ENCODE results near the gene ORC3.
"Not testable (repeated sequence)": the region's sequence is repeated elsewhere in the genome, so short reads cannot be mapped to it uniquely, and the experiment has no call there.

ORC3 gene

GRCh38 chr6:87606199-87606598 lies 16.3 kb downstream of the ORC3 start:
- DNase-seq: no peak

- no peak for DNase-seq
Observed at GRCh38 chr6:87608802-87609201, 18.9 kb downstream of the ORC3 start.

GRCh38 chr6:87613018-87613417 lies 23.1 kb downstream of the ORC3 start:
- not testable (repeated sequence) for DNase-seq

GRCh38 chr6:87617405-87617804 lies 27.5 kb downstream of the ORC3 start:
- no peak for DNase-seq

GRCh38 chr6:87618531-87618930 lies 28.6 kb downstream of the ORC3 start:
- DNase-seq: no peak

GRCh38 chr6:87623248-87623647 lies 33.3 kb downstream of the ORC3 start:
- no peak for DNase-seq

- no peak for DNase-seq
Observed at GRCh38 chr6:87628424-87628823, 38.5 kb downstream of the ORC3 start.

GRCh38 chr6:87628881-87629280 lies 38.9 kb downstream of the ORC3 start:
- DNase-seq: no peak

GRCh38 chr6:87630746-87631145 lies 40.8 kb downstream of the ORC3 start:
- DNase-seq: no peak

- no peak for DNase-seq
Observed at GRCh38 chr6:87633851-87634250, 43.9 kb downstream of the ORC3 start.

GRCh38 chr6:87636315-87636714 lies 46.4 kb downstream of the ORC3 start:
- no peak for DNase-seq

- DNase-seq: no peak
Observed at GRCh38 chr6:87637106-87637505, 47.2 kb downstream of the ORC3 start.

GRCh38 chr6:87639373-87639772 lies 49.4 kb downstream of the ORC3 start:
- no peak for DNase-seq

GRCh38 chr6:87641065-87641692 lies 51.2 kb downstream of the ORC3 start:
- no peak for DNase-seq

GRCh38 chr6:87645080-87645479 lies 55.1 kb downstream of the ORC3 start:
- no peak for DNase-seq

GRCh38 chr6:87653074-87653962 lies 63.4 kb downstream of the ORC3 start:
- DNase-seq: no peak

GRCh38 chr6:87654122-87654521 lies 64.2 kb downstream of the ORC3 start:
- no peak for DNase-seq

GRCh38 chr6:87654875-87655454 lies 65.0 kb downstream of the ORC3 start:
- no peak for DNase-seq

- DNase-seq: no peak
Observed at GRCh38 chr6:87655824-87656223, 65.9 kb downstream of the ORC3 start.

GRCh38 chr6:87656857-87657256 lies 66.9 kb downstream of the ORC3 start:
- DNase-seq: no peak

- DNase-seq: no peak
Observed at GRCh38 chr6:87658516-87658915, 68.6 kb downstream of the ORC3 start.

- no peak for DNase-seq
Observed at GRCh38 chr6:87660226-87660911, 70.4 kb downstream of the ORC3 start.

- no peak for DNase-seq
Observed at GRCh38 chr6:87661016-87661415, 71.1 kb downstream of the ORC3 start.

- no peak for DNase-seq
Observed at GRCh38 chr6:87661503-87661902, 71.6 kb downstream of the ORC3 start.
